MM.1S (cell line): ENCODE data around the gene TMTC2.

Experiments used
- CTCF ChIP-seq: fragments of 300-600 bp; sonication (generic); IDR thresholded peaks from 2 replicates; pipeline ENCODE4 v1.5.1; 2016; ENCODE audit warnings: antibody characterized with exemption, low read length, mixed read lengths
- EZH2 ChIP-seq: fragments of 300-600 bp; sonication (generic); optimal IDR thresholded peaks from 2 replicates; pipeline ENCODE3; 2017; ENCODE audit warnings: low read depth, mild to moderate bottlenecking, antibody characterized with exemption, low read length, mixed read lengths
- EZH2phosphoT487 ChIP-seq: fragments of 300-600 bp; sonication (generic); IDR thresholded peaks from 2 replicates; pipeline ENCODE4 v1.6.1; 2018; ENCODE audit warnings: antibody characterized with exemption, low read length

GRCh38 chr12:82855872-82856271 lies 169.2 kb downstream of the TMTC2 start:
- TF ChIP-seq CTCF = no peak
- TF ChIP-seq EZH2 = no peak
- TF ChIP-seq EZH2phosphoT487 = no peak
